Right lobe of liver (tissue), 4 donors: Measurements from ENCODE around the gene CTSO.

Source experiments
- CTCF ChIP-seq, 4 donors: fragments of 200-600 bp in 3 of 4; fragments of 450-650 bp in 1 of 4; IDR thresholded peaks; one replicate each; pipeline versions ENCODE4 v1.5.1 to v1.8.0; 2016 to 2022; ENCODE audit warnings: antibody characterized with exemption in 4 of 4, mild to moderate bottlenecking in 2 of 4
- POLR2A ChIP-seq: fragments of 450-650 bp; IDR thresholded peaks from one replicate; pipeline ENCODE4 v1.6.1; 2017; ENCODE audit warnings: antibody characterized with exemption, mild to moderate bottlenecking
- donor health status: DM: no; HTN: no; CAD: no.
- donor health status: DM: no; HTN: no; CAD: no.
- donor health status: DM: no; HTN: yes; CAD: no.

- TF ChIP-seq CTCF (IDR thresholded peaks at IDR 0.05) = no peak
- TF ChIP-seq POLR2A = no peak
Measured at GRCh38 chr4:155930330-155930729, 23.3 kb downstream of the CTSO start.
